Type B pancreatic cell (in vitro differentiated cells): ENCODE measurements around the gene ZAP70. TPM values are rescaled to one million over a fixed set of nuclear protein-coding genes. Genes with fewer than 3 reads are reported as not detected.

Experiments
- DNase-seq: peaks from one replicate; pipeline ENCODE4 v3.0.0; 2021; ENCODE audit warnings: mixed read lengths; ENCODE audit not compliant: unreplicated experiment; ENCODE audit errors: extremely low spot score
- H3K27ac Mint-ChIP-seq: 2 replicates; pipeline ENCODE4 v1.8.0; 2021; ENCODE audit warnings: mild to moderate bottlenecking, mixed read lengths
- H3K27me3 Mint-ChIP-seq: 2 replicates; pipeline ENCODE4 v1.8.0; 2021; ENCODE audit warnings: mixed read lengths
- H3K36me3 Mint-ChIP-seq: 2 replicates; pipeline ENCODE4 v1.8.0; 2021; ENCODE audit warnings: mixed read lengths
- H3K4me1 Mint-ChIP-seq: one replicate; pipeline ENCODE4 v1.8.0; 2021; ENCODE audit warnings: mixed read lengths; ENCODE audit not compliant: unreplicated experiment
- H3K4me3 Mint-ChIP-seq: 2 replicates; pipeline ENCODE4 v1.8.0; 2021; ENCODE audit warnings: mild to moderate bottlenecking, mixed read lengths
- H3K9me3 Mint-ChIP-seq: 2 replicates; pipeline ENCODE4 v1.8.0; 2021; ENCODE audit warnings: mixed read lengths
- CTCF ChIP-seq: fragments of 200-600 bp; sonication (generic); conservative IDR thresholded peaks from 2 replicates; pipeline ENCODE4 v1.5.0; 2021; ENCODE audit warnings: antibody characterized with exemption, mild to moderate bottlenecking
- total RNA-seq: library from RNA; stranded (reverse); gene quantifications from 2 replicates; pipeline ENCODE4 v1.2.1, GENCODE V29; 2021; ENCODE audit warnings: low replicate concordance

The ZAP70 gene
- total RNA-seq, 1 donor from 2014 or later = 2.5 TPM

GRCh38 chr2:97766567-97766966 is 53.2 kb downstream of the ZAP70 start:
- TF ChIP-seq CTCF = no peak
- peaks cover 32% of the 10 kb centered on the region for H3K36me3 Mint-ChIP-seq
- DNase-seq = no peak
- H3K4me1 Mint-ChIP-seq = peaks cover 4% of the 10 kb centered on the region
- no peak overlapping the region for H3K4me3 Mint-ChIP-seq
- H3K27me3 Mint-ChIP-seq = no peaks in the 10 kb centered on the region
- no peak overlapping the region for H3K27ac Mint-ChIP-seq
- no peaks in the 10 kb centered on the region for H3K9me3 Mint-ChIP-seq

GRCh38 chr2:97769308-97769707 is 55.9 kb downstream of the ZAP70 start:
- no peak for DNase-seq
- H3K9me3 Mint-ChIP-seq = no peaks in the 10 kb centered on the region
- peaks cover 33% of the 10 kb centered on the region for H3K36me3 Mint-ChIP-seq
- no peaks in the 10 kb centered on the region for H3K27me3 Mint-ChIP-seq
- no peak overlapping the region for H3K4me3 Mint-ChIP-seq
- no peak overlapping the region for H3K27ac Mint-ChIP-seq
- H3K4me1 Mint-ChIP-seq = peaks cover 7% of the 10 kb centered on the region
- TF ChIP-seq CTCF = no peak

DNA sequence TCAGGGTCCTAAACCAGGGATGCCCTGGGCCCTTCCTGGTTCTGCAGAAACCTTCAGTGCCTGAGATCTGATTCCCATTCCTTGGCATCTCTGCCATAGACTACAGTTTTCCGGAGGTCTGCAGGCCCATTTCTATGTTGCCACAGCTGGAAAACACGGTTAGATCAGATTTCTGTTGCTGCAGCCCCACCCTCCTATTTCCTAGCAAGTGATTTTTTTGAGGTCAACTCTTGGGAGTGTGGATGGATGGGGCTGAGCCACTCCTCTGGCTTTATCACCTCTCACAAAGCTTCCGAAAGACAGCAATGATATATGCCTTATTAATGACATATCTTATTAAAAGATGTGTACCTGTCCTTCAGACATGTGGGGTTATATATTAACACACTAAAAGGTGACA is 56.3 kb downstream of the ZAP70 start:
- Mint-ChIP-seq H3K27me3 (no peaks in the 10 kb centered on the region), H3K27ac (no peak overlapping the region), H3K9me3 (no peaks in the 10 kb centered on the region), H3K4me1 (peaks cover 11% of the 10 kb centered on the region), H3K4me3 (no peak overlapping the region), H3K36me3 (peaks cover 37% of the 10 kb centered on the region)
- no peak for TF ChIP-seq CTCF
- DNase-seq = no peak

- H3K4me3 Mint-ChIP-seq = no peak overlapping the region
Measured at GRCh38 chr2:97770445-97770844, 57.1 kb downstream of the ZAP70 start.

DNA sequence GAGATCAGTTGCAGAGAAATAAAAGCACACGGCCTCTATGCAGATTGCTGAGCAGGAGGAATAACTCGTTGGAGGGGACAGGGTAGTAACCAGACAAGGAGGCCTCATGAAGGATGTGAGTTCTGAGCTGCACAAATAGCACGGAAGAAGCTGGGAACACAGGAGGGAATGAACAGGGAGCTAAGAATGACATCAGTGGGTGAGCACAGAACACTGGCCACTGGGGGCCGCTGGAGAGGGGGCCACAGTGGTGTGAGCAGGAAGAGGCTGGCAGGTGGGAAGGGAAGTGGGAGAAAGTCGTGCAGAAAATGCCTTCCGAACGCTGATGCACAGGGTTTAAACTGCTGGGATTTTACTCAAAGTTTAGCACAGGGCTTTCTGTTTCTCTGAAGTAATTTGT is 61.0 kb downstream of the ZAP70 start:
- H3K9me3 Mint-ChIP-seq = no peaks in the 10 kb centered on the region
- no peak overlapping the region for H3K27ac Mint-ChIP-seq
- H3K27me3 Mint-ChIP-seq = no peaks in the 10 kb centered on the region
- peaks cover 13% of the 10 kb centered on the region for H3K4me1 Mint-ChIP-seq
- no peak for DNase-seq
- TF ChIP-seq CTCF = peak; percentile 61
- H3K4me3 Mint-ChIP-seq = no peak overlapping the region
- peaks cover 47% of the 10 kb centered on the region for H3K36me3 Mint-ChIP-seq

More at GRCh38 chr2:97770445-97770844, 57.1 kb downstream of the ZAP70 start:
- H3K27ac Mint-ChIP-seq = peak overlapping the region; percentile 5
- peaks cover 36% of the 10 kb centered on the region for H3K36me3 Mint-ChIP-seq
- H3K4me1 Mint-ChIP-seq = peaks cover 13% of the 10 kb centered on the region
- no peaks in the 10 kb centered on the region for H3K27me3 Mint-ChIP-seq
- no peaks in the 10 kb centered on the region for H3K9me3 Mint-ChIP-seq
- DNase-seq = no peak
- TF ChIP-seq CTCF = no peak

DNA sequence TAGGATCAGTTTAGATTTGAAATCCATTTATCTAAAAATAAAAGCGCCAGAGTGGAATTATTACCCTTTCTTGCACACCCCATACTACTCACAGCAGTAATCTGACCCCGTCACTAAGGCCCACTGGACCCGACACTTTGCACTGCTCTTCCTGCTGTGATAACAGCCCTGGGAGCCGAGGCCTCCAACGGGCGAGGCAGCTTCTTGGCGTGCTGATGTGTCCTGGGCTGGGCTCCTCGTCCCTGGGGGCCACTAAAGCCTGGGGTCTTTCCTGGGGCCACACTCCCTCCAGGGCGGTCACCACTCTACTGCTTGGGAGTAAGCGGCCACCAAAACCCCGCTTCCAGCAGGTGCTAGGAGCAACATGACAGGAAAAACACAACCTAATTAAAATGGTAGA is 61.7 kb downstream of the ZAP70 start:
- H3K36me3 Mint-ChIP-seq = peaks cover 48% of the 10 kb centered on the region

More for the DNA sequence above, 61.7 kb downstream of the ZAP70 start:
- H3K27ac Mint-ChIP-seq = no peak overlapping the region
- H3K4me3 Mint-ChIP-seq = no peak overlapping the region
- no peaks in the 10 kb centered on the region for H3K9me3 Mint-ChIP-seq
- H3K27me3 Mint-ChIP-seq = no peaks in the 10 kb centered on the region
- peaks cover 13% of the 10 kb centered on the region for H3K4me1 Mint-ChIP-seq
- no peak for DNase-seq
- TF ChIP-seq CTCF = no peak
